ENCODE measurements around the gene KCNJ4. TPM values are rescaled to one million over a fixed set of nuclear protein-coding genes. Genes with fewer than 3 reads are reported as not detected.

Gene KCNJ4
- total RNA-seq, 1 donor from 2014 or later, result 1.7 TPM

DNA sequence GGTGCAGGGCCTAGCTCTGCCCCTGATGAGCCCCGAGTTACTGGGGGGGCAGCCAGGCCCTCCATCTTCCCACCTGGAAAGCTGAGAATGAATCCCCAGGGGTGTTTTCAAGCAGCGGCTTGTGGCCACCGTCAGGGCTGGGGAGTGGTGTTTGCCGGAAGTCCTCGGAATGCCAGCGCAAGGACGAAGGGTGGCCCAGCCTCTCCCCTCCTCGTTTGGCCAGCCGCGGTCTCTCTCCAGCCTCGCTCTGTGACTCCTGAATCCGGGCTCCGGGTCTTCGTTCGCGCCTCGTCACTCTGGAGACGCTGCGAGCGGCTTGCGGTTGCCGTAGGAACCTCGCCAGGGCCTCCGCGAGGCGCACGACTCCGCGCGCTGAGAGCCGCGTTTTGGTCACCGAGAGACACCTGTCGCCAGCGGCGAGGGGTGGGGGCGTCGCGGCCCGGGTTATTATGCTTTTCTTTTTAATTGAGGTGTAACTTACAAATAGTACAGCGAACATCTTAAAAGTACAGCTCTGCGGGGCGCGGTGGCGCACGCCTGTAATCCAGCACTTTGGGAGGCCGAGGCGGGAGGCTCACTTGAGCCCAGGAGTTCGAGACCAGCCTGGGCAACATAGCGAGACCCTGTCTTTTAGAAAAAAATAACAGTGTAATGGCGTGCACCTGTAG, 6.5 kb upstream of the KCNJ4 start:
- Mint-ChIP-seq H3K36me3 (ENCODE audit: insufficient read depth) (no peaks in the 10 kb centered on the region), H3K4me1 (ENCODE audit: low read depth) (peaks cover 23% of the 10 kb centered on the region), H3K9me3 (ENCODE audit: low read depth) (no peaks in the 10 kb centered on the region), H3K27me3 (peaks cover 45% of the 10 kb centered on the region), H3K4me3 (ENCODE audit: low read depth) (peak overlapping the region; percentile 41), H3K27ac (no peak overlapping the region)
- TF ChIP-seq, protein P1, sequence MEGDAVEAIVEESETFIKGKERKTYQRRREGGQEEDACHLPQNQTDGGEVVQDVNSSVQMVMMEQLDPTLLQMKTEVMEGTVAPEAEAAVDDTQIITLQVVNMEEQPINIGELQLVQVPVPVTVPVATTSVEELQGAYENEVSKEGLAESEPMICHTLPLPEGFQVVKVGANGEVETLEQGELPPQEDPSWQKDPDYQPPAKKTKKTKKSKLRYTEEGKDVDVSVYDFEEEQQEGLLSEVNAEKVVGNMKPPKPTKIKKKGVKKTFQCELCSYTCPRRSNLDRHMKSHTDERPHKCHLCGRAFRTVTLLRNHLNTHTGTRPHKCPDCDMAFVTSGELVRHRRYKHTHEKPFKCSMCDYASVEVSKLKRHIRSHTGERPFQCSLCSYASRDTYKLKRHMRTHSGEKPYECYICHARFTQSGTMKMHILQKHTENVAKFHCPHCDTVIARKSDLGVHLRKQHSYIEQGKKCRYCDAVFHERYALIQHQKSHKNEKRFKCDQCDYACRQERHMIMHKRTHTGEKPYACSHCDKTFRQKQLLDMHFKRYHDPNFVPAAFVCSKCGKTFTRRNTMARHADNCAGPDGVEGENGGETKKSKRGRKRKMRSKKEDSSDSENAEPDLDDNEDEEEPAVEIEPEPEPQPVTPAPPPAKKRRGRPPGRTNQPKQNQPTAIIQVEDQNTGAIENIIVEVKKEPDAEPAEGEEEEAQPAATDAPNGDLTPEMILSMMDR (IDR thresholded peaks at IDR 0.05; ENCODE audit: unreplicated experiment), result no peak
- peak; percentile 81 for DNase-seq (ENCODE audit: low spot score, unreplicated experiment)

DNA sequence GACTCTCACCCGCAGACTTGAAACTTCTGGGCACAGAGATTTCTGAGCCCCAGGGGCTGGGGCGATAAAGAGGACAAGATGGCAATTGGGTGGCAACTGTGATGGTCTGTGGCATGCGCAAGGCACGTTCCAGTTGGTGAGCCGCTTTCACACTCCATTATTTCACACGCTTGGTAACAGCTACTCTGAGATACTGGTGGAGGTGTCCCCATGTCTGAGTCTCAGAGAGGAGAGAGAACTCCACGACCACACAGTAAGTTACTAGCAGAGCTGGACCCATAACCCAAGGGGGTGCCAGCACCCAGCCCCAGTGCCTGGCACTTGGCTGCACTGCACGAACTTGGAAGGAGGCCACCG, 6.0 kb upstream of the KCNJ4 start:
- Mint-ChIP-seq H3K27me3 (peaks cover 43% of the 10 kb centered on the region), H3K4me3 (ENCODE audit: low read depth) (no peak overlapping the region), H3K27ac (no peak overlapping the region), H3K9me3 (ENCODE audit: low read depth) (no peaks in the 10 kb centered on the region), H3K4me1 (ENCODE audit: low read depth) (peaks cover 25% of the 10 kb centered on the region), H3K36me3 (ENCODE audit: insufficient read depth) (no peaks in the 10 kb centered on the region)
- TF ChIP-seq, protein P1 (IDR thresholded peaks at IDR 0.05; ENCODE audit: unreplicated experiment), result no peak
- no peak for DNase-seq (ENCODE audit: low spot score, unreplicated experiment)

DNA sequence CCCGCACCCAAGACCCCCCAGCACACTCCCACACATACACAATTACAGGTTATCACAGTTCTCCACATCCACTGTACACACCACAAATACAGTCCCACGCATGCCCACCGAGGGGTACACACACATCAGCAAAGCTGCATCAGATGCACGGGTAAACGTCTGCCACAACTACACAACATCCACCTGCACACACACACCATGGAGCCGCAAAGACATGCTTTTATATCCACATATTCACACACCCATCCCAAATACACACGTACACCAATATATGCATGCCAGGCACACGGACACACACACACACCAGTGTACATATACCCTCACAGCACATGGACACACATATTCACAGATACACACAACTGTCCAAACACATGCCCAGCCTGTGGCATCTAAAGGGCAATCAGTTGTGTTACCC, 5.4 kb upstream of the KCNJ4 start:
- DNase-seq (ENCODE audit: low spot score, unreplicated experiment), result no peak
- TF ChIP-seq, protein P1 (IDR thresholded peaks at IDR 0.05; ENCODE audit: unreplicated experiment), result no peak
- Mint-ChIP-seq H3K4me3 (ENCODE audit: low read depth) (no peak overlapping the region), H3K4me1 (ENCODE audit: low read depth) (peaks cover 25% of the 10 kb centered on the region), H3K27ac (no peak overlapping the region), H3K36me3 (ENCODE audit: insufficient read depth) (no peaks in the 10 kb centered on the region), H3K9me3 (ENCODE audit: low read depth) (no peaks in the 10 kb centered on the region), H3K27me3 (peaks cover 40% of the 10 kb centered on the region)

DNA sequence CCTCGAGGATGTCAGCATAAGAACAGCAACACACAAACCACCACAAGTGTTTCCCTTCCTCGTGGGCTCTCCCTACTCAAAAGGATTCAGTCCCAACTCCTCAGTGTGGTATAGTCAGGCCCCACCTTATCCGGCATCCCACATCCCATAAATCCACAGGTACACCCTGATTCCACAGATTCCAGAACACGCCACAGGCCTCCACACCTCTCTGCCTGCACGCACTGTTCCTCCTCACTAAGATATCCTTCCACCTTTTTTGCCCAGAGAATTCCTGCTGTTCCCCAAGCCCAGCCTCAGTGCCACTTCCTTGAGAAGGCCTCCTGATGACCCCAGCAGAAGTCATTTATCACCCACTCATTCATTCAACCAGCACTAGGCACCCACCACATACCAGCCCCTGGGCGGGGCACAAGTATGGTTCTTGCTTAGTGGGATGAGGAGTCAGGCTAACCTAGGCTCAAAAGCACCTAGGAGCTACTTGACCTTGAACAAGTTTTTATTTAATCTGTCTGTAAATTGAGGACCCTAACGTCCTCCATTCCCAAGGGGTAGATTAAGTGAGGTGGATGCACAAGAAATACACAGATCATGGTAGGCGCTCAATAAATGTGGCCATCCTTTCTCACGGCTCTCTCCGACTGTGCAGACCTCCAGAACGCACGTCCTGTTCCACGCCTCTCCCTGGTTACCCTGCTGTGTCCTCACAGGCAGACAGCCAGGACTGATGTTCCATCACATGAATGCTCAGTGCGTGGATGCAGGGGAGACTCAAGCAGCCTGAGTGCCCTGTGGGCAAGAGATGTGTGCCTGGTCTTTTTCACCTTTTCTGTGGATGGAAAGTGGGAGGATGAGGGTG, 2.1 kb upstream of the KCNJ4 start:
- Mint-ChIP-seq H3K4me1 (ENCODE audit: low read depth) (peaks cover 19% of the 10 kb centered on the region), H3K27me3 (peaks cover 60% of the 10 kb centered on the region), H3K27ac (no peak overlapping the region), H3K9me3 (ENCODE audit: low read depth) (no peaks in the 10 kb centered on the region), H3K36me3 (ENCODE audit: insufficient read depth) (no peaks in the 10 kb centered on the region), H3K4me3 (ENCODE audit: low read depth) (peak overlapping the region; percentile 65)
- TF ChIP-seq, protein P1 (IDR thresholded peaks at IDR 0.05; ENCODE audit: unreplicated experiment), result no peak
- no peak for DNase-seq (ENCODE audit: low spot score, unreplicated experiment)

DNA sequence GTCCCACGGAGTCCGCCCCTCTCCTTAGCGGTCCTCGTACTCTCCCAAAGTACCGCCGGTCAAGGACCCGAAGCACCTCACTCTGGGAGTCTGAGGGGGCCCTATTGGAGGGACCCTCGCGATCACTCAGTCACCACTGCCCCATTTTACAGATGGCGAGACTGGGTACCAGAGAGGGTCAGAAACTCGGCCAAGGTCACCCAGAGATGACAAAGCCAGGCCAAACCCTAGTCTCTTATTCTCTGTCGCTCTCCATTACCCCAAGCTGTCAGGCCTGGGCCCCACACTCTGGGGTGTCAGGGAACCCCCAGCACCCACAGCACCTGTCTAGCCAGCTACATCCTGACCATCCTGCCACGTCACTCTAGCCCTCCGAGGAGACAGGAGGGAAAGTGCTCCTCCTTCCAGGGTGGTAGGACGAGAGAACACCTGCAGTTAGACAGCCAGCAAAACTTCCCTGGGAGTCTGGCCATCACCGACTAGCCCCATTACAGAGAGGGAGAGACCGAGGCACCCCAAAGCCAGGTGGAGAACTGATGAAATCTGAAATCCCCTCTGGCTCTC, 1.4 kb upstream of the KCNJ4 start:
- peak overlapping the region; percentile 65 for H3K4me3 Mint-ChIP-seq (ENCODE audit: low read depth)
- TF ChIP-seq, protein P1 (IDR thresholded peaks at IDR 0.05; ENCODE audit: unreplicated experiment), result no peak
- peaks cover 18% of the 10 kb centered on the region for H3K4me1 Mint-ChIP-seq (ENCODE audit: low read depth)
- H3K27ac Mint-ChIP-seq, result no peak overlapping the region
- peaks cover 65% of the 10 kb centered on the region for H3K27me3 Mint-ChIP-seq
- H3K9me3 Mint-ChIP-seq (ENCODE audit: low read depth), result no peaks in the 10 kb centered on the region
- DNase-seq (ENCODE audit: low spot score, unreplicated experiment), result no peak
- no peaks in the 10 kb centered on the region for H3K36me3 Mint-ChIP-seq (ENCODE audit: insufficient read depth)

All from progenitor cell of endocrine pancreas (in vitro differentiated cells).